T-helper 1 cell treated with Interleukin-12 subunit alpha and Interleukin-12 subunit beta and Interleukin-4 antibody, amounts not matched to agents 30 ng/mL and 1 ng/mL, for 36 hours (primary cell): ENCODE data around the gene HIF1A. TPM values are rescaled to one million over a fixed set of nuclear protein-coding genes. Genes with fewer than 3 reads are reported as not detected.
"Not testable (repeated sequence)": the region's sequence is repeated elsewhere in the genome, so short reads cannot be mapped to it uniquely, and the experiment has no call there.

Source experiments
- intact Hi-C: fragments of 100-400 bp; cut with micrococcal nuclease; formaldehyde crosslinking; loops from one replicate; pipeline ENCODE4 v1.15.1; 2024
- total RNA-seq: library from RNA; stranded (reverse); gene quantifications from 2 replicates; pipeline ENCODE4 v1.2.3, GENCODE V29; 2022

HIF1A gene
- total RNA-seq, 1 donor from 2014 or later = 204 TPM

DNA sequence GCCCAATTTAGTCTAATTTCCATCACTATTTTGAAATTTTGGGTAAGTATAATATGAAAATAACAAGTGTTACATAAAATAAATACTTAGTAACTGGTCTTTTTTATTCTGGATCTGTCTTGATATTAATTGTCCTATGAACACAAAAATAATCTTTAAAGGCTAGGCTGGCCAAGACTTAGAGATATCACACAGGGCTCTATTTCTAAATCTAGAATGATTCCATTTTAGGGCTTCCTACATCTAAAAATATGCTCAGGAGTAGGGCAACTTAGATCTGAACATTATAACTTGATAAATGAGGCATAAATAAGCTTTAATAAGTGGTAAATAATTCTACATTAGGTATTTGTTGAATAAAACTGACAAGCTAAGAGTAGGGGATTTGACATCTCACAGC, 43.8 kb downstream of the HIF1A start:
- intact Hi-C loops = loop anchor here (1.0 kb wide), 1 partner anchor 10 kb away; no protein-coding TSS in a partner anchor

- intact Hi-C loops = no loop called here
These were observed 47.1 kb downstream of the HIF1A start for GRCh38 chr14:61742371-61742770.

DNA sequence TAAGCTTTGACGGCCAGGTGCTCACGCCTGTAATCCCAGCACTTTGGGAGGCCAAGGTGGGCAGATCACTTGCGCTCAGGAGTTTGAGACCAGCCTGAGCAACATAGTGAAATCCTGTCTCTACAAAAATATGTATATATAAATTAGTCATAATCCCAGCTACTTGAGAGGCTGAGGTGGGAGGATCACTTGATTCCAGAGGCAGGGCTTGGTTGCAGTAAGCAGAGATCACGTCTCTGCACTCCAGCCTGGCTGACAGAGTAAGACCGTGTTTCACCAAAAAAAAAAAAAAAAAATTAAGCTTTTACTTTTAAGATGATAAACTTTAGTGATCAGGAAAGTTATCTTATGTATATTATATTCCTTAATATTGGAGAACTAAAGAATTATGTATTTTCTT, 48.9 kb downstream of the HIF1A start:
- intact Hi-C loops = no loop called here

DNA sequence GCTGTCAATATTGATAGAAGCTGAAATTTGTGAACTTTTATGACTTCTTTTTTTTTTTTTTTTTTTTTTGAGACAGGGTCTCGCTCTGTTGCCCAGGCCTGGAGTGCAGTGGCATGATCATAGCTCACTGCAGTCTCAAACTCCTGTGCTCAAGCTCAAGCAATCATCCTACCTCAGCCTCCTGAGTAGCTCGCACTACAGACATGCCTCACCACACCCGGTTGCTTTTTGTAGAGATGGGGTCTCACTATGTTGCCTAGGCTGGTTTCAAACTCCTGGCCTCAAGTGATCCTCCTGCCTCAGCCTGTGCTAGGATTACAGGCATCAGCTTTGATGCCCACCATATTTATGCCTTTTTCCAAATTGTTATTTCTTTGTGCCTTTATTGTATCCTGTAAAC, 51.0 kb downstream of the HIF1A start:
- intact Hi-C loops = not testable (repeated sequence)

DNA sequence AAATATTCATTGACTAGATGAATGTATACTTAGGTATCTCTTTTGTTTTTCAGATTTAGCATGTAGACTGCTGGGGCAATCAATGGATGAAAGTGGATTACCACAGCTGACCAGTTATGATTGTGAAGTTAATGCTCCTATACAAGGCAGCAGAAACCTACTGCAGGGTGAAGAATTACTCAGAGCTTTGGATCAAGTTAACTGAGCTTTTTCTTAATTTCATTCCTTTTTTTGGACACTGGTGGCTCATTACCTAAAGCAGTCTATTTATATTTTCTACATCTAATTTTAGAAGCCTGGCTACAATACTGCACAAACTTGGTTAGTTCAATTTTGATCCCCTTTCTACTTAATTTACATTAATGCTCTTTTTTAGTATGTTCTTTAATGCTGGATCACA, 51.6 kb downstream of the HIF1A start:
- intact Hi-C loops = no loop called here

GRCh38 chr14:61747342-61747741, 52.0 kb downstream of the HIF1A start:
- intact Hi-C loops = no loop called here

GRCh38 chr14:61749264-61749663, 54.0 kb downstream of the HIF1A start:
- intact Hi-C loops = loop anchor here (1.0 to 2.0 kb wide), 2 partner anchors 10 to 18 kb away; no protein-coding TSS in a partner anchor

GRCh38 chr14:61749867-61750266, 54.6 kb downstream of the HIF1A start:
- intact Hi-C loops = loop anchor here (1.0 to 2.0 kb wide), 2 partner anchors 11 to 19 kb away; no protein-coding TSS in a partner anchor

- intact Hi-C loops = loop anchor here (1.0 kb wide), 5 partner anchors 11 to 409 kb away; partner anchors contain the start of genes HIF1A and SNAPC1
These were observed 55.6 kb downstream of the HIF1A start for GRCh38 chr14:61750708-61751474.

DNA sequence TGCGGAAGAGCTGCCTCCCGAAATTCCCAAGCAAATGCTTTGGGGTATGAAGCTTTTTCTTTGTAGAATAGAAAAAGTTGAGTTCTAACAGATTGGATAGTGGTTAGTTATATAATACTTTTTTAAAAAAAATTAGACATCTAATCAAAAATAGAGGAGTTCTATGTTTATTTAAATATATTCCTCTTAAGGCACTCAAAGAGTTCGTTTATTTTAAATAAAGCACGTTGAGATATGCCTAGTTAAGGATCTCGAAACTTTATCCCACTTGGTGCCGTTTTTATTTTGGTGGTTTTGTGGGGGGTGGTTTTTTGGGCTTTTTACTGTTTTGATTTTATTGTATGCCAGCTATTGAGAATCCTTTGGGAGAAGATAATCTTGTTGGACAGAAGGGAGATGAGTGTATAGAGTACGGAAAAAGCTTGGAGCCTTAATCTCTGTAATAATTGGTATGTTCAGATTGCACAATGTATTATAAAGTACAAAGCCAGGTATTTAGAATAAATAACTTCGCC, 56.2 kb downstream of the HIF1A start:
- intact Hi-C loops = loop anchor here (1.0 kb wide), 5 partner anchors 11 to 409 kb away; partner anchors contain the start of genes HIF1A and SNAPC1

DNA sequence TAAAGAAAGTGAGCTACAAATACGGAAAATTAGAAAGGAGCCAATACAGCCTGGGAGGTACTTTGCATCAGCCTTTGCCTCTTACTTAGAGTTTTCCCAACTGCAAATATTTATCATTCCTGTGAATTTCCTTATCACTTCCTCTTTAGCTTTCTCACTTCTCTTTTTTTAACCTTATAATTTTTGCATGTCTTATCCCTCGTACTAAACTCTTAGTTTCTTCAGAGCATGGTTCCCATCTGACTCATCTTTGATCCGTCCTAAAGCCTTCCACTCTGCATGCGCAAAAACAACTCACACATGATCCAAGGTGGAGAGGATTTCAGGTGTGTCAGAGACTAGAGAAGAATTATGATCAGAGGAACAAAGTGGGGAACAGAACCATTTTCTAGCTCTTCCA, 57.3 kb downstream of the HIF1A start:
- intact Hi-C loops = no loop called here

DNA sequence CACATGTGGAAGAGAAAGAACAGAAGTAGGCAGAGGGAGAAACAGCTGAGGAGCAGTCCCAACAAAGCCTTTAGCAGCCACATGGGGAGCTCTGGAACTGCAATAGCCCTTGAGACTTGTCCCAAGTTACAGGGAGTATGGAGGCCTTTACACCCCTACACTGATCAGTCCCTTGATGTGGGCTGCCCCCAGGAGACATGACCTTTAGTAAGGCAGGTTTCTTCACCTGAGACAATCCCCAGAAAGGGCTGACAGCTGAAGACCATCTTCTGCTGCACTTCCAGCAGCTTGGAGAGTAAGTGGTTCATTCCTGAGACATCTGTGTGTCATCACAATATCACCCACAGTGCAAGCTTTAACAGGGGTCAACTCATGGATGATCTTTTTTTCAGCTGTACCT, 58.3 kb downstream of the HIF1A start:
- intact Hi-C loops = no loop called here

DNA sequence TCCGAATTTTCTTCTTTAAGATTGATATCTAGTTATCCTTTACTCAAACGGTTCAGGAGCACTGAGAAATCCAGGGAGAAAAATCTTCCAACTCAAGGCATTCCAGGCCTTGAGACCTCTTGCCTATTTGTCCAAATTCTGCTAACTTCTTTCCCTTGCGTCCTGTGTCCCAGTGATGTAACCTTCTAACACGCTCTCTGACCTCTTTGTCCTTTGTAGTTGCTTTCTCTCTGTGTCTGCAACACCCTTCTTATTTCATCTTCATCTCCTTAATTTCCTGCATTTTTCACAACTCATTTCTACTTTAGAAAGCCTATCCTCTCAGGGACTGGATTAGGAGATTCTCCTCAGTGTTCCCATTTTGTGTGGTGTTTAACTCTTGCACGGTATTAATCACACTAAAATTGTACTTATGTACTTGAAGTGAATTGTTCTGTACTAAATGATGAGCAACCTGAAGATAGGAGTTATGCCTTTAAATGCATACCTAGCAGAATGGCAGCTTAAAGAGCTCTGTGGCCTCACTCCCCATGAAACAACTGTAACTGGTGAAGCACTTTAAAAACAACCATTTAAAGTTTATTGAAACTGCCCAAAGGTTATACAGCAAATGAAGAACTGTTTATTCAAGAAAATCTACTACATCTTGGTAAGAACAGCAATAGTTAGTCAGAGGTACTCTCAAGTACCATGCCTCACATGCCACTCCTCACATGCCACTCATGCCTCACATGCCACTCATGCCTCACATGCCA, 59.5 kb downstream of the HIF1A start:
- intact Hi-C loops = no loop called here

- intact Hi-C loops = not testable (repeated sequence)
These were observed 60.0 kb downstream of the HIF1A start for GRCh38 chr14:61755382-61755742.

DNA sequence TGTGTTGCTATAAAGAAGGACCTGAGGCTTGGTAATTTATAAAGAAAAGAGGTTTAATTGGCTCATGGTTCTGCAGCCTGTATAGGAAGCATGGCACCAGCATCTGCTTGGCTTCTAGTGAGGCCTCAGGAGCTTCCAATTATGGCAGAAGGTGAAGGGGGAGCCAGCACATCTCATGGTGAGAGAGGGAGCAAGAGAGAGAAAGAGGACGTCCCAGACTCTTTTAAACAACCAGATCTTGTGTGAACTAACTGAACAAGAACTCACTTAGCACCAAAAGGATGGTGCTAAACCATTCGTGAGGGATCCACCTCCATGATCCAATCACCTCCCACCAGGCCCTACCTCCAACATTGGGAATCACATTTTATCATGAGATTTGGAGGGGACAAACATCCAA, 60.8 kb downstream of the HIF1A start:
- intact Hi-C loops = no loop called here

DNA sequence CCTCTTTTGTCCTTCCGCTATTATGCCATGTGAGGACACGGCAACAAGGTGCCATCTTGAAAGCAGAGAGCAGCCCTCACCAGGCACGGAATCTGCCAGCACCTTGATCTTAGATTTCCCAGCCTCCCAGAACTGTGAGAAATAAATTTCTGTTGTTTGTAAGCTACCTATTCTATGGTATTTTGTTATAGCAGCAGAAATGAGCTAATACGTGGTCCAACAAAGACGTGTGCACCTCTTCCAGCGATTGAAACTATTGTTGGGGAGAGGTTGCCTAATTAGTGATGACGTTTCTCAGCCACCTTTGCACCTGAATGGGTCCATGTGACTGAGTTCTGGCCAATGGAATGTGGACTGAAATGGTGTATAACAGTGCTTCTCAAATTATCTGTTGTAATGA, 64.6 kb downstream of the HIF1A start:
- intact Hi-C loops = loop anchor here (5.0 kb wide), 3 partner anchors 367 to 1668 kb away; partner anchors contain the start of genes PCNX4, SLC38A6 and TRMT5

GRCh38 chr14:61761557-61761956, 66.2 kb downstream of the HIF1A start:
- intact Hi-C loops = loop anchor here (5.0 kb wide), 3 partner anchors 366 to 1669 kb away; partner anchors contain the start of genes PCNX4, SLC38A6 and TRMT5

DNA sequence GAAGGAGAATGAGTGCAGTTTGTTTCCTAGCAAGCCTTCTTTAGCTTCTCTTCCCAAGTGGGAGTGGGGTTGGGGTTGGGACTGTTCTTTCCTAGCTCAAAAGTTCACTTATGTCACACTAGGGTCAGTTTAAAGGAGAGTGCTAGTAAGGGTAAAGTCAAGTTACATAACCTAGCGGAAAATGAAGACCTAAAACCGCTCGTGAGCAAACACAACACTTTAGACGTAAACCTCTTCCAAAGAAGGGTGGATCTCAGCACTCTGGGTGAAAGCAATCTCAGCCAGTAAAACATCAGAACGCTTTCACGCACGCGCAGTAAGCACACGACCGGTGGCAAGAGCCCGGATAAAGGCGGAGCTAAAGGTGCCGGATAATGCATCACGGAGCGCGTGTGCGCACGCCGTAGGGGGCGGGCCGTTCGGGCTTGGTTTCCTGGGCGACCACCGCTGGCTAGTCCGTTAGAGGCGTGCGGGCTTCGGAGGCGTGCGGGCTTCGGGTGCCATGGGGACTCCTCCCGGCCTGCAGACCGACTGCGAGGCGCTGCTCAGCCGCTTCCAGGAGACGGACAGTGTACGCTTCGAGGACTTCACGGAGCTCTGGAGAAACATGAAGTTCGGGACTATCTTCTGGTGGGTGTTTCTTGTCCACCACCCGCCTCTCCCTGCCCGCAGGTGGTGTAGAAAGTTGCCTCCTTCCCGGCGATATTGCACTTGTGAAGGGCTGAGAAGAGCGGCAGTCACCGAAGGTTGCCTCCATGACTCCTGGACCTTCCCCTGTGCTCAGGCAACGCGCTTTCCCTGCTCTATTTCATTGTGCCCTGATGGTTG, 66.9 kb downstream of the HIF1A start, which contains the start of gene SNAPC1:
Gene SNAPC1, plus strand, starts transcription at position 462 of the 828 bp plus-strand sequence. Its CDS starts 41 bp downstream, at position 503.
- intact Hi-C loops = loop anchor here (1.0 to 5.0 kb wide), 12 partner anchors 11 to 1670 kb away; partner anchors contain the start of genes HIF1A, PCNX4, PPM1A and PRKCH

GRCh38 chr14:61764342-61765122, 69.2 kb downstream of the HIF1A start:
- intact Hi-C loops = loop anchor here (5.0 kb wide), 3 partner anchors 363 to 1672 kb away; partner anchors contain the start of genes PCNX4, SLC38A6 and TRMT5
